GM21447 (cell line): Measurements from ENCODE around the gene RAB33B.
"Not testable (repeated sequence)": the region's sequence is repeated elsewhere in the genome, so short reads cannot be mapped to it uniquely, and the experiment has no call there.

Source experiments
- ATAC-seq: cut with Tn5 transposase; IDR thresholded peaks from one replicate; pipeline ENCODE4 v1.9.1; 2021; ENCODE audit not compliant: unreplicated experiment

RAB33B gene

GRCh38 chr4:139461022-139461628 lies 7.2 kb downstream of the RAB33B start:
- ATAC-seq = no peak

GRCh38 chr4:139464512-139464911 lies 10.6 kb downstream of the RAB33B start:
- ATAC-seq = not testable (repeated sequence)

- no peak for ATAC-seq
Observed at GRCh38 chr4:139465922-139466321, 12.0 kb downstream of the RAB33B start.

GRCh38 chr4:139468756-139469155 lies 14.8 kb downstream of the RAB33B start:
- not testable (repeated sequence) for ATAC-seq

GRCh38 chr4:139469216-139469615 lies 15.3 kb downstream of the RAB33B start:
- ATAC-seq = no peak

- no peak for ATAC-seq
Observed at GRCh38 chr4:139469869-139470268, 15.9 kb downstream of the RAB33B start.

GRCh38 chr4:139470295-139470694 lies 16.4 kb downstream of the RAB33B start:
- ATAC-seq = no peak

GRCh38 chr4:139470997-139471665 lies 17.2 kb downstream of the RAB33B start:
- no peak for ATAC-seq

- no peak for ATAC-seq
Observed at GRCh38 chr4:139472852-139473251, 18.9 kb downstream of the RAB33B start.

- no peak for ATAC-seq
Observed at GRCh38 chr4:139476363-139476762, 22.4 kb downstream of the RAB33B start.

GRCh38 chr4:139481465-139481864 lies 27.5 kb downstream of the RAB33B start:
- ATAC-seq = no peak

GRCh38 chr4:139483000-139483399 lies 29.1 kb downstream of the RAB33B start:
- ATAC-seq = no peak

- no peak for ATAC-seq
Observed at GRCh38 chr4:139484783-139485311, 30.9 kb downstream of the RAB33B start.

- no peak for ATAC-seq
Observed at GRCh38 chr4:139488442-139488841, 34.5 kb downstream of the RAB33B start.

GRCh38 chr4:139489638-139490037 lies 35.7 kb downstream of the RAB33B start:
- no peak for ATAC-seq

- no peak for ATAC-seq
Observed at GRCh38 chr4:139492429-139492828, 38.5 kb downstream of the RAB33B start.

- no peak for ATAC-seq
Observed at GRCh38 chr4:139493176-139493575, 39.3 kb downstream of the RAB33B start.

- ATAC-seq = no peak
Observed at GRCh38 chr4:139499186-139499585, 45.3 kb downstream of the RAB33B start.

GRCh38 chr4:139501117-139501516 lies 47.2 kb downstream of the RAB33B start:
- ATAC-seq = no peak

GRCh38 chr4:139501527-139501926 lies 47.6 kb downstream of the RAB33B start:
- ATAC-seq = no peak

- no peak for ATAC-seq
Observed at GRCh38 chr4:139501927-139502899, 48.3 kb downstream of the RAB33B start.
